NK-92 (cell line): ENCODE data around the gene MOSMO.
"Not testable (repeated sequence)": the region's sequence is repeated elsewhere in the genome, so short reads cannot be mapped to it uniquely, and the experiment has no call there.

ENCODE experiments used
- DNase-seq: peaks from one replicate; lab custom pipeline; 2025; ENCODE audit not compliant: unreplicated experiment; lab: John Stamatoyannopoulos, UW

The MOSMO gene

DNA sequence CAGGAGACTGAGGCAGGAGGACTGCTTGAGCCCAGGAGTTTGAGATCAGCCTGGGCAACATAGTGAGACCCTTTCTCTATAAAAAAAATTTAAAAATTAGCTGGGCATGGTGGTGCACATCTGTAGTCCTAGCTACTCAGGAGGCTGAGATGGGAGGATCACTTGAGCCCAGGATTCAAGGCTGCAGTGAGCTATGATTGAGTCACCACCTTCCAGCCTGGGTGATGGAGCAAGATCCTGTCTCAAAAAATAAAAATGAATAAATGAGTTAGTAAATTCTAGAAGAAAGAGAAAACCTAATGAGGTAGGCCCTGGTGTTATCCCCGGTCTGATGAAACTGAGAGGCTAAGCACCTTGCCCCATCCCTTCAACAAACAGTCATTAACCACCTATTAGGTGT is 5.9 kb upstream of the MOSMO start:
- not testable (repeated sequence) for DNase-seq

GRCh38 chr16:22003195-22003594 is 4.7 kb upstream of the MOSMO start:
- no peak for DNase-seq

- no peak for DNase-seq
Measured at GRCh38 chr16:22004341-22004740, 3.6 kb upstream of the MOSMO start.

DNA sequence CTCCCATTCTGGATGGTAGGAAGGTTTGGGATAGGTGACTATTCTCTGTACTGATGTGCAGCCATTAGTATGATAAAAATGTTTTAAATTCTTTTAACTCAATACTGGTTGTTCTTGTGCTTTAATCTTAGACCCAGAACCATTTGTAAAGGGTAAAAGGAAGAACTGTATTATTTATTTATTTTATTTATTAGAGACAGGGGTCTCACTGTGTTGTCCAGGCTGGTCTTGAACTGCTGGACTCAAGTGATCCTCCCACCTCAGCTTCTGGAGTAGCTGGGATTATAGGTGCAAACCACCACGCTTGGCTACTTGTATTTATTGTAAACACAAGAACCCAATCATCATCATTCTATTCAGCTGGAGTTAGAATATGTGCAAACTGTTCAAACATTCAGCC is 2.2 kb upstream of the MOSMO start:
- no peak for DNase-seq

GRCh38 chr16:22006636-22007035 is 1.3 kb upstream of the MOSMO start:
- DNase-seq: no peak

DNA sequence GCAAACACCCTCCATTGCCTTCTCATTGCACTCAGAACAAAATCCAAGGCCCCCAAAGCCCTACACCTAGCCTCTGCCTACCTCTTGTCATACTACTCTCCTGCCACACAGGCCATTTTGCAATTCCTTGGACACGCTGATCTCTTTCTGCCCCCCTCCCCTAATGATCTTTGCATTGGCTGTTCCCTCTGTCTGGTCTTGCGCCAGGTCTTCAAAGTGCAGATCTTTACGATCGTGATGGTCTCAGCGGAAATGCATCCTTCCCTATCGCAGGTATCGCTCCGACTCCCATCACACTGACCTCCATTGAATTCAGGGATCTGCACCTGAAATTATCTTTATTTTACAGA is 777 bp upstream of the MOSMO start:
- DNase-seq: no peak

- DNase-seq: no peak
Measured at GRCh38 chr16:22008215-22009059, 526 bp downstream of the MOSMO start.

GRCh38 chr16:22010902-22011301 is 3.0 kb downstream of the MOSMO start:
- no peak for DNase-seq

- no peak for DNase-seq
Measured at GRCh38 chr16:22012241-22012640, 4.3 kb downstream of the MOSMO start.

DNA sequence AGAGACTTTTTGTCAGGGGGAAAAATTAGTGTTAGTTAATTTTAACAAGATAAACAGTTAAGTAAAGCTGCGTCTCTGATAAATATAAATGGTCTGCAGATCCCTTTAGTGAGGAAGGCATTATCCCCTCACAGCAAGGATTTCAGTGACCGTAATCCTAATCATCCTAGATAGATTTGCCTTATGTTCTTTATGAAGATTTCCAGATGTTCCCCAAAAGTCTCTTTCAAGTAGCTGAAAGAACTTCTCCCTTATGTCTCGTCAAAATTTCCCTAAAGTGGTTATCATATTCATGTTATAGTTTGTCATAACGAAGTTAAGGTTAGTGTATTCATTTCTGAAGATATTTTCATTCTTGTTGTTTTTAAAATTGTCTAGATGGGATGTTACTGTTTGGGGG is 5.6 kb downstream of the MOSMO start:
- no peak for DNase-seq

- no peak for DNase-seq
Measured at GRCh38 chr16:22014271-22014873, 6.5 kb downstream of the MOSMO start.

- no peak for DNase-seq
Measured at GRCh38 chr16:22016927-22017326, 9.0 kb downstream of the MOSMO start.

GRCh38 chr16:22018559-22018958 is 10.6 kb downstream of the MOSMO start:
- DNase-seq: no peak

DNA sequence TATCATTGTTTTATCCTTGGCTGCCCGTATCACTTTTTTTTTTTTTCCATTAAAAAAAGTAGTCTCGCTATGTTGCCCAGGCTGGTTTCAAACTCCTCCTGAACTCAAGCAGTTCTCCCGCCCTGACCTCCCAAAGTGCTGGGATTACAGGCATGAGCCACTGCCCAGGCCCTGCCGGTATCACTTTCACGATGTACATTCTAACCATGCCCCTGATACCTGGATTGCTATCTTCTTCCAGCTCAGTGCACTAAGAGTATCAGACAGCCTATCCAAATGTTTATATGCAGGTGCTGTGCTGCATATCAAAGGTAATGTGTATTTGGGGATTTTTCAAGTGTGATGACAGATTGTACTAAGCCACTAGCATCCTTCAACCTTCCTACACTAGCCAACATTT is 14.2 kb downstream of the MOSMO start:
- no peak for DNase-seq

- DNase-seq: no peak
Measured at GRCh38 chr16:22023505-22023904, 15.6 kb downstream of the MOSMO start.

DNA sequence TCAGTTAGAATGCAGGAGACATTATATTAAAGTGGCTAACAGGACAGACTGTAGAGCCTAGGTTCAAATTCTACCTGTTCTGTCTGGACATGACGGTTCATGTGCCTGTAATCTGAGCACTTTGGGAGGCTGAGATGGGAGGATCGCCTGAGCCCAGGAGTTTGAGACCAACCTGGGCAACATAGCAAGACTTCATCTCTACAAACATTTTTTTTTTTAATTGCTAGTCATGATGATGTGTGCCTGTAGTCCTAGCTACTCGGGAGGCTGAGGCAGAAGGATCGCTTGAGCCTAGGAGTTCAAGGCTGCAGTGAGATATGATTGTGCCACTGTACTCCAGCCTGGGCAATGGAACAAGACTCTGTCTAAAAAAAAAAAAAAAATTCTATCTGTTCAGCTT is 16.9 kb downstream of the MOSMO start:
- DNase-seq: not testable (repeated sequence)

- DNase-seq: no peak
Measured at GRCh38 chr16:22027633-22028032, 19.7 kb downstream of the MOSMO start.

- DNase-seq: no peak
Measured at GRCh38 chr16:22029632-22030031, 21.7 kb downstream of the MOSMO start.

DNA sequence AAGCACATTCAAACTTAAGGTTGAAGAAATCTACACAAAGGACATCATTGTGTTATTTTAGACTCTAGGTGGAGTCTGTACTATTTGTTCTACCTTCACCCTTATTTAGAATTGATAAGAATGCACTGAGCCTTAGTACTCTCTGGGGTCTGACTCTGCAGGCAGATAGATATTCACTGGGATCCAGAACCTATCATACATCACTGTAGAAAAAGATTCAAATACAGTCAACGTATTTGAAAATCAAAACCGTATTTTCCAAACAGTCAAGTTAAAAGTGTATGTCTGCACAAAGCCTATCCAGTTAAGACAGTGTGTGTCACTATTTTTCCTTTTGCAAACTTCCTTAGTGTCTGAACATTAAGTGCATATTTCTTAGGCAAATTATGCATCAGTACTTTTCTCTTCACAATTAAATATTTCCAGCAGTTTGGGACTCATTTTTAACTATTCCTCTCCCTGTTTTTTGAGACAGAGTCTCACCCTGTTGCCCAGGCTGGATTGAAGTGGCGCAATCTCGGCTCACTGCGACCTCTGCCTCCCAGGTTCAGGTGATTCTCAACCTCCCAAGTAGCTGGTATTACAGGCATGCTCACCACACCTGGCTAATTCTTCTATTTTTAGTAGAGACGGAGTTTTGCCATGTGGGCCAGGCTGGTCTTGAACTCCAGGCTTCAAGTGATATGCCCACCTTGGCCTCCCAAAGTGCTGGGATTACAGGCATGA is 22.3 kb downstream of the MOSMO start:
- no peak for DNase-seq

- no peak for DNase-seq
Measured at GRCh38 chr16:22031483-22032083, 23.7 kb downstream of the MOSMO start.

GRCh38 chr16:22034503-22034902 is 26.6 kb downstream of the MOSMO start:
- no peak for DNase-seq

GRCh38 chr16:22035153-22035552 is 27.2 kb downstream of the MOSMO start:
- DNase-seq: no peak
